Measurements from ENCODE around the gene CX3CR1. TPM values are rescaled to one million over a fixed set of nuclear protein-coding genes. Genes with fewer than 3 reads are reported as not detected.

CX3CR1 gene
- total and polyA plus RNA-seq, 2 of the 4 experiments (the other 2 are of a cell fraction) = not detected

DNA sequence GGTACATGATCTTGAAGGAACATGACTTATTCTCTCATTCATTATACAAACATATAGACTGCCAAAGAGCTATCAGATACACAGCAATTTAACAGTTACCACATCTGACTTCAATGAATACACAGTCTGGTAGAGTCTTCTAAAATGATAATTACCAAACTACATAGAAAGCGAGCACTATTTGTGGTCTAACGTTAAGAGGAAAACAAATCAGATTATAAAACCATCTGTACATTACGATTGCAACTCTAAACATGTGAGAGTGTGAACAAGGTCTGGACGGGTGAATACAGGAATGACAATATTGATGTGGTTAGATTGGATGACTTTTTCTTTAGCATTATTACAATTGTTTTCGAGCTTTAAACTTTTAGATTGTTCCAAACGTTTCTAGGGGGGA, 16.3 kb downstream of the CX3CR1 start:
- Histone ChIP-seq H3K4me2 (ENCODE audit: low read depth, low read length) (no peak overlapping the region), H2AFZ (replicated peaks; ENCODE audit: low read length, poor library complexity) (no peak overlapping the region), H3K9ac (ENCODE audit: low read depth, low read length) (no peak overlapping the region), H3K27me3 (ENCODE audit: control insufficient read depth, insufficient read depth, low read length) (peaks cover 35% of the 10 kb centered on the region), H3K79me1 (ENCODE audit: low read depth in 1 of 2, low read length in 2 of 2) (no peaks in the 10 kb centered on the region), H3K4me1 (ENCODE audit: control insufficient read depth, insufficient read depth, low read length) (no peaks in the 10 kb centered on the region), H4K20me1 (ENCODE audit: insufficient read depth, low read length) (no peaks in the 10 kb centered on the region), H3K9me1 (ENCODE audit: insufficient read depth, low read length) (no peaks in the 10 kb centered on the region), H2BK120ac (ENCODE audit: low read depth, low read length) (no peak overlapping the region), H2BK5ac (ENCODE audit: low read depth, low read length, poor library complexity, severe bottlenecking) (no peak overlapping the region), H3K23ac (ENCODE audit: low read depth, low read length) (no peak overlapping the region), H2AK5ac (ENCODE audit: low read depth, low read length) (no peak overlapping the region), H4K91ac (ENCODE audit: insufficient read depth, low read depth, low read length) (no peak overlapping the region), H4K5ac (ENCODE audit: low read depth, low read length) (no peak overlapping the region), H3K4ac (ENCODE audit: low read depth, low read length) (no peak overlapping the region), H3K27ac (ENCODE audit: insufficient read depth, low read length) (no peak overlapping the region), H2BK20ac (ENCODE audit: low read depth, low read length) (no peak overlapping the region), H3K14ac (replicated peaks; ENCODE audit: low read depth, low read length) (no peak overlapping the region), H3K9me3 (ENCODE audit: control insufficient read depth, insufficient read depth, low read length) (no peaks in the 10 kb centered on the region), H3K36me3 (ENCODE audit: control insufficient read depth, insufficient read depth, low read length) (no peaks in the 10 kb centered on the region), H3K4me3 (ENCODE audit: insufficient read depth, low read depth, low read length) (no peak overlapping the region), H2AK9ac (replicated peaks; ENCODE audit: low read depth, low read length, poor library complexity) (no peak overlapping the region), H3K18ac (ENCODE audit: low read depth, low read length) (no peak overlapping the region), H4K8ac (ENCODE audit: low read depth in 2 of 2, low read length in 2 of 2) (no peak overlapping the region), H2BK15ac (ENCODE audit: low read depth, low read length) (no peak overlapping the region), H3K56ac (ENCODE audit: extremely low read depth, insufficient read depth, low read length) (no peak overlapping the region)
- dilution Hi-C loops (cut with HindIII; ENCODE audit: low sequenced_read_pairs, unreplicated experiment) (no loop called here), in situ Hi-C loops (cut with MboI; ENCODE audit: low sequenced_read_pairs) (no loop called here), intact Hi-C loops (cut with micrococcal nuclease) (no loop called here)
- no TSS peak for BruUV-seq (replicated peaks)
- ATAC-seq (ENCODE audit: low read depth) (no peak), DNase-seq (no peak)
- ChIA-PET CTCF (interaction anchor here (0.5 kb wide), 1 partner anchor 137 kb away, joined by 4 read pairs; no protein-coding TSS in a partner anchor), POLR2A (ENCODE audit: unreplicated experiment) (no interaction called here)
- TF ChIP-seq CEBPB (IDR thresholded peaks at IDR 0.05; ENCODE audit: low read depth, low read length) = no peak
- no peak for TF ChIP-seq NFE2L2 (IDR thresholded peaks at IDR 0.05; ENCODE audit: low read depth, low read length)
- TF ChIP-seq CTCF (conservative IDR thresholded peaks at IDR 0.05; ENCODE audit: low read depth, low read length) = no peak
- no peak for TF ChIP-seq BHLHE40 (IDR thresholded peaks at IDR 0.05; ENCODE audit: low read depth, low read length)
- WGBS, 2 experiments (ENCODE audit: extremely low coverage in 2 of 2, insufficient read length in 1 of 2) = no CpG with 5 or more reads among the region's 6 CpGs
